ENCODE data around the gene ACTN1.

The ACTN1 gene

DNA sequence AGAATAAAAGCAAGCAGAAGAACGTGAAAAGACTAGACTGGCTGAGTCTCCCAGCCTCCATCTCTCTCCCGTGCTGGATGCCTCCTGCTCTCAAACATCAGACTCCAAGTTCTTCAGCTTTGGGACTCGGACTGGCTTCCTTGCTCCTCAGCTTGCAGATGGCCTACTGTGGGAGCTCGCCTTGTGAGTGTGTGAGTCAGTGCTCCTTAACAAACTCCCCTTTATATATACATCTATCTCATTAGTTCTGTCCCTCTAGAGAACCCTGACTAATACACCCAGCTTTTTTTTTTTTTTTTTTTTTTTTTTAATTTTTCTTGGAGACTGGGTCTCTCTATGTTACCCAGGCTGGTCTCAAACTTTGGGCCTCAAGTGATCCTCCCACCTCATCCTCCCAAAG lies 46.9 kb downstream of the ACTN1 start:
- DNase-seq = no peak

DNA sequence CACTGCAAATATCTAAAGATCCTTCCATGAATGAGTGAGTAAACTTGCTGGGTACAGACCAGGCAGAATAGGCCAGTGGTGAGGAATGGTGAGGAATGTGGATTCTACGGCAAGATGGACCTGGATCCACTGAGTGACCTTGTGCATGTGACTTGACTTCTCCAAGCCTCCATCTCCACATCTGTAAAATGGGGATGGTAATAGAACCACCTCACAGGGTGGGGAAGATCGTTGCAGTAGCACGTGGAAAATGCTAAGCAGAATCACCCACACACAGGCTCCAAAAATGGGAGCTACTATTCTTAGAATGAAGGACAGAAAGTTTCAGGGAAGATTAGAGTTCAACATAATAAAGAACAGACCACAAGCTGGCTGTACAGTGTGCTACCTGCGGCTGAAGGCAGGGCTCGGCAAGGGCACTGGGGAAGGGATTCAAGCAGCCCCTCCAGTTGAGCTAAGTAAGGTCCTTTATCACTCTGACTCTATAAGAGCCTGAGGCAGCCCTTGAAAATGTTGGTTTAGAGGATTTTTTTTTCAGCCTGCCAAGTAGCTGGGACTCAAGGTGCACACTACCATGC lies 47.5 kb downstream of the ACTN1 start:
- no peak for DNase-seq

DNA sequence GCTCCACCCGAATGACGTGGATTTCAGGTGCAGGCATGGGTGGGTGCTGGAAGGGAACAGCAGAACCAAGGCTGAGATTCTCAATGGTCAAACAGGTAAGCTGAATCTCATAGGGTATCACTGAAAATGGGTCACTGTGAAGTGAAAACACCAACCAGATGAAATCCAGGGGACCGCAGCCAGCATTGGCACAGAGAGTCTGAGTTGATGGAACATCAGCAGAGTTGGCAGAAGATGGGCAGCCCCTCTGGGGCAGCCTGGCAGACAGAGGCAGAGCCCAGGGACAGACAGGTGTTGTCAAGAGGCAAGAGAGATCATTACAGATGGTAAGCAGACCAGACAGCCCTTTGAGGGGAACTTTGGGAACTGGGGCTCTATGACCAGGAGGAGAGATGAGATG lies 48.0 kb downstream of the ACTN1 start:
- no peak for DNase-seq

DNA sequence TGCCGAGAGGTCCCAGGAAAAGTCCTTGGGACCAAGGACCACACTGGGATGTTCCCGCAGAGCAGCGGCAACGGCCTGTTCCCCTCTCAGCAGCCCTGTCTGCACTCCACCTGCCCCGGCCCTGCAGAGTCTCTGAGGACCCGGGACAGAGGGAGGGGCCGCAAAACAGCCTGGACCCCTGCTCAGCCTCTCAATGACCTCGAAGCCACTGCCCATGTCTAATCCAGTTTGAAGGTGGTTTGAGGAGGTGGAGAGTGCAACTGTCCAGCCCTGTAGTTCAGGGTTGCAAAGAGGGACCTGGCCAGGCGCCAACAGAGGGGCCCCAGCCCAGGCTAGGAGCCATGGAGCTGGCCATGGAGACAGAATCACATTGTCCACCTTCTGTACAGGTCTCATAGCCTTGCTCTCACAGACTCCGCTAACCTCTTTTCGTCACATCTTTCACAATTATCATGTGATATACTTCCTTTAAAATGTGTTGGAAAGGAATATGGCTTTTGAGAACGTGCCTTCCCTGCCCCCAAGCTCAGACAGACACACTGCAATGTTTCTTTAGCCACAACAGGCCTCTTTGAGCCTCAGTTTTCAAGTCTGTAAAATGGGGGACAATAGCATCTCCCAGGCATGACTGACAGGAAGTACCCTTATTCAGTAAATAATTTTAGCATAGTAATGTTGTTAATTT lies 49.3 kb downstream of the ACTN1 start:
- DNase-seq = no peak

DNA sequence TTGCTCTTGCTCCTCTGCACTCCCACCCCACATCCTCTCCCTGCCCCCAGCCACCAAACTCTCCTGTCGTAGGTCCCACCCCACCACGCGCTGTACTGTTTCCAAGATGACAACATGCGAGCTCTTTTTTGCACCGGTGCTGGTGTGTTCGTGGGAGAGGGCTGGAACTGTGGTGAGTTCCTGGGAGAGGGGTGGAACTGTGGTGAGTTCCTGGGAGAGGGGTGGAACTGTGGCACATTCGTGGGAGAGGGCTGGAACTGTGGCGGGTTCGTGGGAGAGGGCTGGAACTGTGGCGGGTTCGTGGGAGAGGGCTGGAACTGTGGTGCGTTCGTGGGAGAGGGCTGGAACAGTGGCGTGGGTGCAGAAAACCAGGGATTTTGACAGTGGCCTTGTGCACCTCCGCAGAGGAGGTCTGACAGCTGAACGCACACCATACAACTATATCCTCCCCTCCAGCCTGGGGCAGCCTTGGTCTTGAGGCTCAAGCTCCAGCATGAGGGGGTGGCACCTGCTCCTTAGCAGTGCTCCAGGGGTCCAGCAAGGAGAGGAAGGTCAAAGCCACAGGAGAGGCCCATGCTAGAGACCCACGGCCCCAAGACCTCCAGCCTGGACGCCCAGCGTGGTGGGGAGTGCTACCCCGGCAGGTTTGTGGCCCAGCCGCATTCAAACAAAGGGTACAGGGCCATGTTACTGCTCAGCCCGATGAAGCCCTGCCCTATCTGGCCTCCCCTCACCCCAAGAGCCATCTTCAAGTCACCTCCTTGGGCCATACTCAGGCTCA lies 50.1 kb downstream of the ACTN1 start:
- no peak for DNase-seq

DNA sequence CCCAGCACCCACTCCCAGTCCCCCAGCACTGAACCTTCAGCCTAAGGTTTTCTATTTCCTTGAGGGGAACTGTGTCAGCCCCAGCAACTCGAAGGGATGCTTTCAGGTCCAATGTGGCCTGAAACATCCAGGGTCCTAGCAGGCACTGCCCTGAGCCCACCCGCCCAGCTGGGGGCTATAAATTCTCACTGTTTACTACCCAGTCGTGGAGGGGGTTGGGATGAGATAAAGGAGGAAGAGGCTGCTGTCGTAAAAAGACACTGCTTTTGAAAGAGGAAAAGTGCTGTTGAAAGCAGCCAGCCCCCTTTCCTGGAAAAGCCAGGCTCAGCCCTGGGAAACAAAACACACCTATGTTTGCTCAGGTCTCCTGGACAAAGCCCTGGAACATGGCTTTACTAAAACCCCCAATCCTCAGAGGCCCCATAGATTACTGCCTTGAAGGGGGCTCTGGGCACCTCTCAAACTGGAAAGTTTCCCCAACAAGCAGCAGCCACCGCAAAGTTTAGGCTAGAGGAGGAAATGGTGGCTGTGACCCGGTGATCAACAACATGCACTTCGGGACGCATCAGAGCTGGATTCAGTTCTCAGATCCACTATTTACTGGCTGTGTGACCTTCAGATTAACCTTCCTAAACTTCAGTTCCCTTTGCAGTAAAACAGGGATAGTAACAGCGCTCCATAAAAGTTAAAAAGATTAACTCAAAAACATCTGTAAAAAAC lies 51.0 kb downstream of the ACTN1 start:
- no peak for DNase-seq

DNA sequence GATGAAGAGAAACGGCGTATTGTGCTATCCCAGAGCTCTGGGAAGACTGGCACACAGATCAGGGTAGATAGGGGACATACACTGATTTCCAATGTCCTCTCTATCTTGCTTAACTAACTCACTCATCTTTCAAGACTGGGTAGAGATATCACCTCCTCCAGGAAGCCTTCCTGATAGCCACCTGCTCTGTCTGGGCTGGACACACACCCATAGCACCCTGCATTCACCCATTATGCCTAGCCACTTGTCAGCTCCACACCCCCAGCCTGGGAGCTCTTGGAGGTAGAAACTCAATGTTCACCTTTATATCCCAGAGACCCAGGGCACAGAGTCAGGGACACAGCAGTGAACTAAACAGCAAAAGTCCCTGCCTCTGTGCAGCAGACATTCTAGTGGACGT lies 52.0 kb downstream of the ACTN1 start:
- DNase-seq = no peak

DNA sequence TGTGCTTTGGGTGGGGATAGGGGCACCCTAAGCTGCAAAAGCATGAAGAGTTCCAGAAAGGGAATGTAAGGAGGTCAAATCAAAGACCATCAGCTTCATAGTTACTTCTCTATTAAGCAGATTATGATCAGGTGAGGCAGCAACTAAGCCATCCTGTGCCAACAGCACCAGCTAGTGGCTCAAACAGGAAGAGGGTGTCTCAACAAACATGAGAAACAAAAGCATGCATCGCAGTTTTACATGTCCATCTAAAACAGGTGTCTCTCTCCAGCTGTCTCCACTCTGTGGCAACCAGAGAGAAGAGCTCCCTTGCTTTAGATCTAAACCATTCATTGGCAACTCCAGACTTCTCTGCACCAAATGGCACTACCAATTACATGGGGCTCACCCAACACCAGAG lies 52.9 kb downstream of the ACTN1 start:
- DNase-seq = no peak

DNA sequence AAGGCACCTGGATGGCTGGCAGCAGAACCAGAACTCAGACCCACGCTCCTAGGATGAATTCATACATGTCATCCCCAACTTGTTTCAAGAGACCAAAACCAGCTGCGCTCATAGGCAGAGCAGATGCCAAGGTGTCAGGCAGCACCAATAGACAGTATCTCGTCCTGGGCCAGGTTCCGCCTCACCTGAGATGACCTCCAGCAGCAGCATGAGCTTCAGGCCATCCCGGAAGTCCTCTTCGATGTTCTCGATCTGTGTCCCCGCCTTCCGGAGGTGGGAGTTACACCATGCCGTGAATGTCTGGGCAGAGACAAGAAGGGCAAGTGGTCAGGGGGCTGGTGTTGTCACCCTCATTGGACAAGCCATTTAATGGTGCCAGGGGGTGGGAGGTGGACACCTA lies 53.7 kb downstream of the ACTN1 start:
- no peak for DNase-seq

DNA sequence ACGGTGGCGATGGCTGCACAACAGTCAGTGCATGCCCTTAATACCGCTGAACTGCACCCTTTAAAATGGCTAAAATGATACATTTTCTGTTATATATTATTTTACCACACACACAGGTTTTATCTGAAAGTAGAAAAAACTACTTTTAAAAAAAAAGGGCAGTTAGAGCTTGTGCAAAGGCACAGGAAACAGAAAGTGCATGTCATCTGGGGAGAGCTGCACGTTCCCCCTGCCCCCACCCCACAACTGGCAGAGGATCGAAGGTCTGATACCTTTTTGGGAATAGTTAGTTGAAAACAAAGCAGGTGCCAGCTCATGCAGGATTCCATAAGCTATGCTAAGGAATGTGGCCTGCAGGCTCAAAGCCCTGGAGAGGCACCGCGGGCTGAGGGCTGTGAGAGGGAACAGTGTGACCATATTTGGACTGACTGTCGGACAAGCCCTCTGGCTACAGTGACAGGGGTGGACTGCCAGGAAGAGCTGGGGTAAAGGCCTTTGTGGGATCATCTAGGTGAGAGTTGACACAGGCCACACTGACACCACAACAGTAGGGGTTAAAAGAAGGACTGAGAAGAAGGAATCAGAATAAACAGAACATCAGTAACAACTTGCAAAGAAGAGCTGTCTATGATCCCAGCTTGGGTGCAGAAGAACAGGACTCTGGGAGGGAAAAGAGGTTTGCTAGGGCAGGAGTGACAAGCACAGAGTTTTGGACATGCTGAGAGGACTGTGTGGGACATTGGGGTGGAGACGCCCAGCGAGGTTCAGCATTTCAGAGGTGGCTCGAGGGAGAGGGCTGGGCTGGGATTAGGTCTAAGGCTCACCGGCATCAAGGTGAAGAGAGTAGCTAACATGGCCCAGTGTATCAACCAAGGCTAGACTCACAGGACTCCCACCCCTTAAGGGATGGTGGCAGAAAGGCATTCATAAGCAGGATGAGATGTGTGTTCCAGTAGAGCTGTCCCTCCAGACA lies 54.6 kb downstream of the ACTN1 start:
- no peak for DNase-seq

DNA sequence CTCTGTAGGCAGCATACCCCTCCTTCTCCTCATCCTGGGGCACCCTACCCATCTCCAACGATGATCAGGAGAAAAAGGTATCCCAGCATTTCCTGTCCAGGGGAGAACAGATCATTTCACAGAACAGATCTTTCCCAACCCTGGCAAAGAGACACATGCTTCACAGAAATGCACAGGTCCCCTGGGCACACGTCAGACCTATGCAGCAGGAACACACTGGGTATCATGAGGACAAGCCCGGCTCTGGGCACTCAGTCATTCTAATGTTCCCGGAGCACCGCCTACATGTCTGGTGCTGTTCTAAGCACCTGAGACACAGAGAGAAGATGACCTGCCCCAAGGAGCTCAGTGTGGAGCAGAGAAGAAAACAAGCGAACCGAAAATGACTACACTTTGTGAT lies 56.2 kb downstream of the ACTN1 start:
- DNase-seq = no peak

DNA sequence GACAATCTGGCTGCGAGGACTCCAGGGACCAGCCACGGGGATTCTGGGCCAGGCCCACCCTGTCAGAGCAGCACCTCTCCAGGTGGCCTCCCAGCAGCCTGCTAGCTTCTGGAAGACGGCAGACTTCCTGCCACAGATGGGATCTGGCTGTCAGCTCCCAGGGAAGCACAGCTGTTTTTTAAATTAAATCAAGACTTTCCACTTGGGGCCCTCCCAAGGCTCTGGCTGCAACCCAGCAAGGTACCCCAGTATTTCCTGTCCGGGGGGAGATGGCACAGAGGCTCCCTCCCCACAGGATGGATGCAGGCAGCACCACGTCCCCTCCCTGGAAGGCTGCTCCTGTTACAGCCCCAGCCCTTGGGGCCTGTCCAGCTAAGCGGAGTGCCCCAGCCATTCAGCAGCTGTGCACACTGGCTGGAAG lies 56.9 kb downstream of the ACTN1 start:
- DNase-seq = no peak

DNA sequence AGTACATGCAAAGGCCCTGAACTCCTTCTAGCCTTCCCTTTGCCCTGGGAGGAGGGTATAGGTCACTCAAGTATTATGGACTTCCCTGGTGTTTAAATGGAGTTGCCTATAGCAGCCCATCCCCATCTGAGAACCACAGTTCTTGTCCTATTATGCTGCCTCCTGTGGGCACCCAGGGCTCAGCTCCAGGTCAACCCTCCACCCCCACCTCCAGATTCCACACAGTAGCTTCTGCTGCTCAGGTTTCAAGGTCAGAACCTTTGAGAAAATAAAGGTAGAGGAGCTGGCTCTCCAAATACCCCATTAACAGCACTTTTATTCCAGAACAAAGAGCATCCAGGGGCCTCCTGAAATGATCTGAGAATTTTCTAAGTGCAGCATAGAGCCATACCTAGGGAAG lies 57.4 kb downstream of the ACTN1 start:
- no peak for DNase-seq

DNA sequence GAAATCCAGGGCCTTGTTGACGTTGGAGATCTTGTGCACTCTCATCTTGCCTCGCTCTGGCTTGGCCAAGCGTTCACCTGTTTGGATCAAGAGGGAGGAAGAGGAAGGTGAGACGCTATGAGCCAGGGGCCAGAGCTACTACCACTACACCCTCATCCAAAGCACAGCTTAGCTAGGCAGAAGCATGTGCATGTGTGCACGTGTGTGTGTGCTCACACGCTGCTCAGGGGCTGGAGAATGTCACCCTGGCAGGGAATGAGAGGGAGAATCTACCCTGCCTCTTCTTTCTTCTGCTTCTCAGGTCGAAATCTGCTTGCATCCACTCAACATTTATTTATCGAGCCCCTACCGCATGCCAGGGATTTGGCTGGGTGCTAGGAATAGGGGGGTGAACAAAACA lies 58.1 kb downstream of the ACTN1 start:
- DNase-seq = no peak

DNA sequence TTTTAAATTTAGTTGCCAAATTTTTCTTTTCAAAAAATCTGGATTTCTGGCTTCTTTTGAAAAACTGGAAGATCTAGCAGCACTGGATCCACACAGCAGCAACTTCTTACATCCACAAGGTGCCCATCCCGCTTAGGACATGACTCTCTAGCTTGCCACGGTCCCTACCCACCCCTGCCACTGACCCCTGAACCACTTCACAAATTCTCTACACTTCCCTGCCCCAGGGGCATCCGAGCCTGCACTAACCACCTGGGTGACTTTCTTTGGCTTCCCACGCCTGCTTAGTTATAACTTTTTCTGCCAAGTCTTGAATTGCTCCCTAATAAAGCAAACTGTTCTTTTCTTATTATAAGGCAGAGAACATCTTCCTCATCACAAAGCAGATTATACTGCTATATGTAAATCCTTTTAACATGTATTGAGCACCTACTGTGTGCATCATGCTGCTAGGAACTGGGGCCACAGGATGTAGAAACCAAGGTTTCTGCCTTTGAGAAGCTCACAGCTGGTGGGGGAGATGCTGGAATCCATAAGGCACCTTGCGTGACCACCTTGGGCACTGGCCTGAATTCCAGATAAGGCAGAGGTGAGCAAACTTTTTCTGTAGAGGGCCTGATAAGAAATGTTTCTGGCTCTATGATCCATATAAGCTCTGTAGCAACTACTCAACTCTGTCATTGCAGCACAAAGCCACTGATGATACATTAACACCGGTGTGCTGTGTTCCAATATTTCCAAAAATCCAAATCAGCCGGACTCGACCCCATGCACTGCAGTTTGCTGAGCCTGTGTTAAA lies 59.8 kb downstream of the ACTN1 start:
- no peak for DNase-seq

DNA sequence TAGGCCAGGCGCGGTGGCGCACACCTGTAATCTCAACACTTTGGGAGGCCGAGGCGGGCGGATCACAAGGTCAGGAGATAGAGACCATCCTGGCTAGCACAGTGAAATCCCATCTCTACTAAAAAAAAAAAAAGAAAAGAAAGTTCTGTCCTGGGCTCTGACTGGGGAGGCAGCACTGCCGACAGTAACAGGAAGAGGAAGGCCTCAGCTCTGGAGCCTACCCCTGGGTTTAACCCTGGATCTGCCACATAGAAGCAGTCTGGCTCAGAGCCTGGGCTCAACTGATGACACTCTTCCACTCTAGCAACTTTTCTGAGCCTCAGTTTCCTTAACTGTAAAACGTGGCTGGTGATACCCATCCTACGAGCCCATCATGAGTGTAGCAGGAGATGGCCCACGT lies 60.5 kb downstream of the ACTN1 start:
- DNase-seq = no peak

DNA sequence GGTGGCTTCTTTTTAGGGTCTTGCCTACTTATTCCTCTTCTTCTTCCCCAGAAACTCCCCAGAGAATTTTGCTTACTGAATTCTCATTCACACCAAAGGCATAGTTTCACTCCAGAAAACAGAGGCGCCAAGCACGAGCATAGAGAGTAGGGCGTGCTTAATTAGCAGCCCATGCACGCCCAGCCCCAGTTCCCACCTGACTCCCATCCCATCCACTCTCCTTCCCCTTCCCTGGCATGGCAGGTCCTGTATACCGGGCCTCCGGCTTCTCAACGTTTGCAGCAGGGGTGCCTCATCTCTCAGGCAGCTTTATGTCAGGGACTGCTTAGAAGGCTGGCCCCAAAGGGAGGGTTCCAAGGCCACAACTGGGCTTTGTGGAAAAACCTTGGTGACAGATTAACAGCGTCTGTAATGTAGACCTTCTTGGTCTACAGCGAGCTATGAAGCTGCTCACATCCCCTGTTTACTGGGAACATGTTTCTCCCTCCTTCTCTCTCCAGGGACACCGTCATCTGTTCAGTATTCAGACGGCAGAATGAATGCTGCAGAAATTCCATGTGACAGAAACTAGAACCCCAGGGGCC lies 62.7 kb downstream of the ACTN1 start:
- no peak for DNase-seq

DNA sequence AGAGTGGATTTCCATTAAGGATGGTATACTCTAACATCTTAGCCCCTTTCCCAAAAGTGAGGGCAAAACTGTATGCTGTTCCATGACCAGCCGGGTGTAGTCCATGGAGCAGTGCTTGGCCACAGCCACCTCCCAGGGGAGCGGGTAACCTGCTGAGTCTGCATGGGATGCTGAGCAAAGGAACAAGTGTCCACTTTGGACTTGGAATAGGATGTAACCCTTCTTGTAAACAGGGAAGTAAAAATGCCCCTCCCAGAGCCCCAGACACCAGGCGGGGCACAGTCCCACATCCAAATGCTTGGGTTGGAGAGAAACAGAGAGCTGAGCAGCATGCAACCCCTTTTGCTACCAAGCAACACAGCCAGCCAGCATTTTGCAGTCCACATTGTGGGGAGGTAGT lies 65.6 kb downstream of the ACTN1 start:
- DNase-seq = no peak

DNA sequence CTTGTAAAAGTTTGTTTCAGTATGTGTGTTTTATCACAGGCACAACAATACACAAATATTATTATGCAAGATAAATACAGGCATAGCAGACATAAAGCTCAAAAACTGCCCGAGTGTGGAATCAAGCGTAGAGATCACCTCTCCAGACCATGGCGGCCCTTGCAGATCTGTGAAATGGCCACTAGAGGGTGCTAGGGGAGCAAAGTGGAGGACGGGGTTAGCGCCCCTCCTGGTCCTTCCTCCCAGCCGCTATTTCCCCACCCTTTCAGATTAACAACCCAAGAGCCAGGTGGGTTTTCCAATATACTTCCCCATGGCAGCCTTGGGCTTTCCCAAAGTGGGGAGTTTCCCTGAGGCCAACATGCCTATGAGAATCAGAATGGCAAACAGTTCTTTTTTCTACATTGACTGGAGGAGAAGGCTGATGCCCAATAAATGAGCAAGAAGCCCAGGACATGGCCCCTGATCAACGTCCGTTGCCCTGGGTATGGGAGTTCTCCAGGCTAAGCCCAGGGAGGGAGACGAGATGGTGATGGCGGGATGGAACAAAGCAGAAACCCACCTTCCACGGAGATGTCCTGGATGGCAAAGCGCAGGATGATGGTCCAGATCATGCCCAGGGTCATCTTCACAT lies 67.4 kb downstream of the ACTN1 start:
- peak; percentile 27 for DNase-seq

DNA sequence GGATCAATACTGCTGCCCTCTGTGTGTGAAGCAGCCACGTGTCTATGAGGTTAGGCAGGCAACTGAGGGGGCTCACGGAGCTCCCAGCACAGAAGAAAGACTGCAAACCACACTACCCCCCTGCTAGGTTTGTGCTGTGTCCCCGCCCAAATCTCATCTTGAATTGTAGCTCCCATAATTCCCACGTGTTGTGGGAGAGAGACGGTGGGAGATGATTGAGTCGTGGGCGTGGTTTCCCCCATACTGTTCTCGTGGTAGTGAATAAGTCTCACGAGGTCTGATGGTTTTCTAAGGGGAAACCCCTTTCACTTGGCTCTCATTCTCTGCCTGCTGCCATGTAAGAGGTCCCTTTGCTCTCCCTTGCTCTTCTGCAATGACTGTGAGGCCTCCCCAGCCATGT lies 68.6 kb downstream of the ACTN1 start:
- DNase-seq = no peak

DNA sequence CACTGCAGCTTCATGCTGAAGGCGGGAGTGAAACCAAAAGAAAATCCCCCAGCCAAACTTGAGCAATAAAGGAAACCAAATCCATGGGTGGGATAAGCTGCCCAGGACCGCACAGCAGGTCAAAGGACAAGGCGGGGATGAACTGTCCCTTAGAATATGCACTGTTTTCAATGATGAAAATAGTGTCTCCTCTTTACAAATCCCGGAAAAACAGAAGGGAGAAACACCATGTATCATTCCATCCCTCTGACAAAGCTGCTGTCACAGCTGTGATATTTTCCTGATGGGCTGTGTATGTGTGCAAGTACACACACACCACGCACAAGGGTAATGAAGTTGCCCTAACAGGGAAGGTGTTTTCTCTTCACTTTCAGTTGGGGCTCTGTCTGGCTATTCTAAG lies 70.3 kb downstream of the ACTN1 start:
- DNase-seq = no peak
